Lower lobe of right lung (tissue), 2 donors: Measurements from ENCODE around the gene CHRNA7. TPM values are rescaled to one million over a fixed set of nuclear protein-coding genes. Genes with fewer than 3 reads are reported as not detected.

ENCODE experiments used
- ATAC-seq, 2 donors: fragments of 200-7000 bp; cut with Tn5 transposase; one replicate each; pipeline ENCODE4 v1.9.1; 2020 to 2022; ENCODE audit warnings: mild to moderate bottlenecking in 2 of 2, moderate library complexity in 2 of 2
- DNase-seq: peaks from one replicate; pipeline ENCODE4 v3.0.0-alpha.2; 2020
- H3K27ac ChIP-seq: fragments of 200-600 bp; one replicate; pipeline ENCODE4 v1.8.0; 2022
- H3K27me3 ChIP-seq: fragments of 200-600 bp; one replicate; pipeline ENCODE4 v1.8.0; 2022; ENCODE audit warnings: low read depth
- H3K36me3 ChIP-seq: fragments of 200-600 bp; one replicate; pipeline ENCODE4 v1.8.0; 2022; ENCODE audit warnings: mild to moderate bottlenecking
- H3K4me1 ChIP-seq: fragments of 200-600 bp; one replicate; pipeline ENCODE4 v1.8.0; 2022
- H3K4me3 ChIP-seq: fragments of 200-600 bp; one replicate; pipeline ENCODE4 v1.8.0; 2022; ENCODE audit warnings: mild to moderate bottlenecking
- H3K9me3 ChIP-seq: fragments of 200-600 bp; one replicate; pipeline ENCODE4 v1.8.0; 2022
- intact Hi-C: fragments of 100-400 bp; cut with DNase I; formaldehyde crosslinking; loops from one replicate; pipeline ENCODE4 v1.11.0; 2022
- total RNA-seq: library from RNA; stranded (reverse); fragmentation: NEBNext Ultra II Directional; extraction: Animal tissue kit (Norgen Biotek cat#: 25700); gene quantifications from one replicate; pipeline ENCODE4 v1.2.1, GENCODE V29; 2021
- TF ChIP-seq, protein P1 (sequence below): fragments of 200-600 bp; IDR thresholded peaks from one replicate; pipeline ENCODE4 v1.8.0; 2022; ENCODE audit warnings: antibody characterized with exemption, mild to moderate bottlenecking
- donor health status: DM: no; HTN: yes; CAD: no; lungs with severe emphysema.

CHRNA7 gene
- total RNA-seq, 1 donor from 2014 or later: 0.92 TPM

DNA sequence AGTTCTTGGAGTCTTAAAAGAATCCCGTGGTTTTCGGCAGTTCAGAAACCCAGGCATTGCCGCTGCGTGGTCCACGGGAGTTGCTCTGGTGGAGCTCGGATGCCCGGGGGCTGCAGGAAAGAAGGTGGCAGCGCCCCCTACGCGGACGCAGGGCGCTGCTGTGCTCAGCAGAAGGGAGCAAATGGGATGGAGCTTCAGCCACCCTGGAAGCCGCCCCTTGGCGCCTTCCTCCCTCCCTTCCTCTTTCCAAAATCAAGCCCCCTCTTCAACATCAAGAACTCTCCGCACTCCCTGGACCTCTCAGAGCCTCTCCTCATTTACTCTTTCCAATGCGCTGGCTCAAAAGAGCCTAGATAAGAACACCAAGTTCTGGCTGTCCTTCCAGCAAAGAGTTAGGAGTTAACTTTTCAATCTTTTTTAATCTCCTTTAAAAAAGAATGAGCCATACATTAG is 880 bp upstream of the CHRNA7 start:
- intact Hi-C loops: no loop called here
- Histone ChIP-seq H3K4me3 (peak overlapping the region; percentile 57), H3K4me1 (peaks cover 15% of the 10 kb centered on the region), H3K9me3 (no peaks in the 10 kb centered on the region), H3K27me3 (peaks cover 42% of the 10 kb centered on the region), H3K27ac (no peak overlapping the region), H3K36me3 (no peaks in the 10 kb centered on the region)
- ATAC-seq: peak; percentile 34 to 58
- peak; percentile 47 for DNase-seq
- TF ChIP-seq, protein P1, sequence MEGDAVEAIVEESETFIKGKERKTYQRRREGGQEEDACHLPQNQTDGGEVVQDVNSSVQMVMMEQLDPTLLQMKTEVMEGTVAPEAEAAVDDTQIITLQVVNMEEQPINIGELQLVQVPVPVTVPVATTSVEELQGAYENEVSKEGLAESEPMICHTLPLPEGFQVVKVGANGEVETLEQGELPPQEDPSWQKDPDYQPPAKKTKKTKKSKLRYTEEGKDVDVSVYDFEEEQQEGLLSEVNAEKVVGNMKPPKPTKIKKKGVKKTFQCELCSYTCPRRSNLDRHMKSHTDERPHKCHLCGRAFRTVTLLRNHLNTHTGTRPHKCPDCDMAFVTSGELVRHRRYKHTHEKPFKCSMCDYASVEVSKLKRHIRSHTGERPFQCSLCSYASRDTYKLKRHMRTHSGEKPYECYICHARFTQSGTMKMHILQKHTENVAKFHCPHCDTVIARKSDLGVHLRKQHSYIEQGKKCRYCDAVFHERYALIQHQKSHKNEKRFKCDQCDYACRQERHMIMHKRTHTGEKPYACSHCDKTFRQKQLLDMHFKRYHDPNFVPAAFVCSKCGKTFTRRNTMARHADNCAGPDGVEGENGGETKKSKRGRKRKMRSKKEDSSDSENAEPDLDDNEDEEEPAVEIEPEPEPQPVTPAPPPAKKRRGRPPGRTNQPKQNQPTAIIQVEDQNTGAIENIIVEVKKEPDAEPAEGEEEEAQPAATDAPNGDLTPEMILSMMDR: no peak

- ATAC-seq (peak; percentile 47 to 59), DNase-seq (no peak)
- Histone ChIP-seq H3K4me1 (peaks cover 15% of the 10 kb centered on the region), H3K36me3 (no peaks in the 10 kb centered on the region), H3K27me3 (peaks cover 42% of the 10 kb centered on the region), H3K27ac (no peak overlapping the region), H3K9me3 (no peaks in the 10 kb centered on the region), H3K4me3 (peak overlapping the region; percentile 57)
- TF ChIP-seq, protein P1: no peak
- intact Hi-C loops: no loop called here
These were observed 480 bp downstream of the CHRNA7 start for GRCh38 chr15:32030795-32031194.

DNA sequence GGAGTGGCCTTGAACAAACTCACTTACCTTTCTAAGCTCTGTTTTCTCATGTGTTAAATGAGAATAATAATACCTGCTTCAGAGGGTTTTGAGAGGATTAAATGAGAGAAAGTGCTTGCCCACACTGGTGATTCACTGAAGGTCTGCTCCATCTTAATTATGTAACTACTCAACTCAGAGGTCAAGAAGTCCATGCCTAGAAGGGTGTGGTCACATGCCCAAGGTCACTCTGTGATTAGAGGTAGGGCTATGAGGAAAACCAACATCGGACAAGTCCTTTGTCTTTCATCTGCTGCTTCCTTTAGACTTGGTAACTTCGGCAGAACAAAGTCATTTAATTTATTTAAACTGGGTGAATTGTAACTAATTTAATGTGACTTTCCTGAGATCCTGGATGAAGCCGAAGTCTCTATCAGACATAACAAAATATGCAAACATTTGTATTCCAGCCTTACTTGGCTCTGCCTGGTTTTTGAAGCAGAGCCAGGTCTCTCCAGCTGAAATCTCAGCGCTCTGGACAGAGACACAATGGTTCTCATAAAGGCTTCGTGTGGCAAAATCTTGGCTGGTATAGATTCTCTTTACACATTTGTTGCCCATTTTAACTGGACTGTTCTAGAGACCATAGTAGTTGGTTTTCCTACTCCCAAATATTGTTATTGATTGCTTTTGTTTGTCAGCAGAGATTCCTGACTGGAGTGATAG is 3.0 kb downstream of the CHRNA7 start:
- intact Hi-C loops: no loop called here
- ATAC-seq: no peak
- Histone ChIP-seq H3K9me3 (no peaks in the 10 kb centered on the region), H3K36me3 (no peaks in the 10 kb centered on the region), H3K4me3 (no peak overlapping the region), H3K27ac (no peak overlapping the region), H3K4me1 (peaks cover 15% of the 10 kb centered on the region), H3K27me3 (peaks cover 42% of the 10 kb centered on the region)
- TF ChIP-seq, protein P1: no peak
- DNase-seq: no peak

GRCh38 chr15:32034106-32034505 is 3.8 kb downstream of the CHRNA7 start:
- intact Hi-C loops: no loop called here
- no peak overlapping the region for H3K4me3 ChIP-seq

DNA sequence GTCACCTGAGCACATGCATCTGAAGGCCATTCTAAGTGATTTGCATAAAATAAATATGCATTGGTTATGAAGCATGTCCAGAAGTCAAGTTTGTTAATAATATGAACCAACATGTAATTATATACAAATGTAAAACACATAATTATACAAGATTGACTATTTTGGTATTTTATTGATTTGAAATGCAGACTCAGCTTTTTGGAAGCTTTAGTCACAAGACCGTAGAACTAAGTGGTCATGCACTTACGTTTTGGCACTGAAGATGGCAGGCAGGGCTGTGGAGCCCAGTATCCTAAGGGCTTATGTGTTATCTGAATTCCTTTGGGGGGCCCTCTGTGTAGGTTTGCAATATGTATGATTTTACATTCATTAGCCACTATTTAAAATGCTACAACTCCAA is 5.0 kb downstream of the CHRNA7 start:
- ATAC-seq (no peak), DNase-seq (no peak)
- H3K9me3 ChIP-seq: no peaks in the 10 kb centered on the region
- H3K4me3 ChIP-seq: no peak overlapping the region
- H3K36me3 ChIP-seq: no peaks in the 10 kb centered on the region
- H3K4me1 ChIP-seq: peaks cover 7% of the 10 kb centered on the region
- intact Hi-C loops: no loop called here
- no peak overlapping the region for H3K27ac ChIP-seq
- peaks cover 24% of the 10 kb centered on the region for H3K27me3 ChIP-seq
- TF ChIP-seq, protein P1: no peak

More at GRCh38 chr15:32034106-32034505, 3.8 kb downstream of the CHRNA7 start:
- Histone ChIP-seq H3K9me3 (no peaks in the 10 kb centered on the region), H3K27me3 (peaks cover 34% of the 10 kb centered on the region), H3K36me3 (no peaks in the 10 kb centered on the region), H3K4me1 (peaks cover 15% of the 10 kb centered on the region), H3K27ac (no peak overlapping the region)
- no peak for ATAC-seq
- TF ChIP-seq, protein P1: no peak
- no peak for DNase-seq
